GM18873 (cell line): ENCODE measurements around the gene TMEM150C.
"Not testable (repeated sequence)": the region's sequence is repeated elsewhere in the genome, so short reads cannot be mapped to it uniquely, and the experiment has no call there.

Source experiments
- ATAC-seq: cut with Tn5 transposase; IDR thresholded peaks from one replicate; pipeline ENCODE4 v1.9.1; 2021; ENCODE audit warnings: mild to moderate bottlenecking, moderate library complexity, moderate number of reproducible peaks; ENCODE audit not compliant: unreplicated experiment, low FRiP score

The TMEM150C gene

GRCh38 chr4:82569727-82570126 is 7.9 kb upstream of the TMEM150C start:
- no peak for ATAC-seq

DNA sequence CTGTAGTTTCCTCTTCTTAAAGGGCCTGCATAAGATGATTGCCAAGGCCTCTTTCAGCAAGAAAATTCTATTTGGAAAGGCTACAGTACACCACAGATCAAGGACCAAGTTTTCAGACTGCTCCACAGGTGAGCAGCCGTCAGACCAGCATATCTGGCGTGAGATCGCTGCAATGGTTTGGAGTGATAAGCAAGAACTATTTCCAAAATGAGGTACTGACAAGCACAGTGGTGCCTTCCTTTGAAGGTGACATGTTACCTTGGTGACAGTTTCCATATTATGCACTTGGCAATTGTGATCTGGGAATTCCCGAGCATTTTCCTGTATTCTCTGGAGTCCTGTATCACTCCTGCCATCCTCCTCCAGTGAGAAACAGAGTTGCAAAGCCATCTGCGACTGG is 7.3 kb upstream of the TMEM150C start:
- no peak for ATAC-seq

GRCh38 chr4:82567444-82567843 is 5.7 kb upstream of the TMEM150C start:
- no peak for ATAC-seq

DNA sequence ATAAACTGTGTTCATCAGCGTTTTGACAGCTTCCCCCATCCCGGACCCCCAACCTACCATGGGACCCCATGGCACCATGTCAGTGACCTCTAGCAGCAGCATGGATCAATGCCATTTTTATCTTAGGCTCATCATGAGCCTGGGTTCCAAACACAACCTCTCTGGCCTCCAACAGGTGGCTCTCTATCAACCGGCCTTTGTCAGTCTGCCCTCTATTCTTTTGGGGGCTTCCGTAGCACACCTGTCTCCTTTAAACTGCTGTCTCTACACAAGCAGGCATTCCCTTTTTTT is 721 bp upstream of the TMEM150C start:
- no peak for ATAC-seq

- no peak for ATAC-seq
These were observed 669 bp downstream of the TMEM150C start for GRCh38 chr4:82560853-82561785.

DNA sequence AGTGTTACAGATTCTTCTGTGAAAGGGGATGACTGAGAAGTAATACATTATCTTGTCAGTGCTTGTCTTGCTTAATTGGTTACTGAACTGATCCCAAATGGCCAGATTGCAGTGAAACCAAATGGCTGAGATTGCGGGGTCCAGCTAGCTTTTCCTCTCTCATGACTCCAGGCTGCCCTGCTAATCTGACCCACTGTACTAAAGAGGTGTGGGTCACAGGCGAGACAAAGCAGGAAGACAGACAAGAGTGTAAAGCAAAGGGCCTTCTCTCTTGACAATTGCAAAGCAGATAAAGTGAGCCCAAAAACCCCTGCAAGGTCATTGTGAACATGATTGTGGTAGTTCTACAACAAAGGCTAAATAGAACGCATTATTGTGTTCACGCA is 2.1 kb downstream of the TMEM150C start:
- ATAC-seq, result no peak

GRCh38 chr4:82559090-82559734 is 2.6 kb downstream of the TMEM150C start:
- ATAC-seq, result not testable (repeated sequence)

DNA sequence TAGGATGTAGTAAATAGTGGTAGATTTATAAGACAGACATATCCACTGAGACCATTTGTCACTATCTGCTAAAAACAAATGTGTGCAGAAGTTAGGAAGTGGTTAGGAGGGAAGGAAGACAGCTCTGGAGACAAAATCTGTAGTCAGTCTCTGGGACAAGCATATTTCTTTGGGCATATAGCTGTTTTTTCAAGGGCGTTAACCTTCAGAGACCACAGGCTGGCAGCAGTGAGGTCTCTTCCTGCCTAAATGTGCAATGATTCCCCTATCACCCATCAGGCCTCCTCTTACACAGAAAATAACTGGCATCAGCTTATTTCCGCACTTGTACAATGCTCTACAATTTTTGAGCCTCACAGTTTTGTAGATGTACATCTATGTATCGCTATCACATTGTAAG is 6.5 kb downstream of the TMEM150C start:
- ATAC-seq, result no peak

- ATAC-seq, result no peak
These were observed 8.8 kb downstream of the TMEM150C start for GRCh38 chr4:82553020-82553419.

GRCh38 chr4:82551734-82552133 is 10.1 kb downstream of the TMEM150C start:
- no peak for ATAC-seq

GRCh38 chr4:82547850-82548249 is 13.9 kb downstream of the TMEM150C start:
- ATAC-seq, result not testable (repeated sequence)

- ATAC-seq, result no peak
These were observed 18.7 kb downstream of the TMEM150C start for GRCh38 chr4:82543131-82543530.

DNA sequence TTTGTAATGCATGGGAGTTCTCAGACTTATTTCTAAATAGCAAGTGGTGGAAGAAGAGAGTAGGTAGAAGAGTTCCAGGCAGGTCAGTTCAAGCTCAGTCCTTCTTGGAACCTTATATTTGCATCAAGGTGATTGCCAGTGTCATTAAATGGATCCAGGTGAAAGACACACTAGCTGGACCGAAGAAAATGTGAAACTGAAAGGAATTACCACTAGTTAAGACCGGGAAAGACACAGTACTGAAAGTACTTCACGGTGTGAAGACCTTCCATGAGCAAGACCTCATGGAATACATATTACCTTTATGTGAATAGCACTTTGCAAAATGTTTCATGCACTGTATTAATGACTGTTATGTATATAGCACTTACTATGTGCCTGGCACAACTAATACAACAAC is 19.1 kb downstream of the TMEM150C start:
- no peak for ATAC-seq

DNA sequence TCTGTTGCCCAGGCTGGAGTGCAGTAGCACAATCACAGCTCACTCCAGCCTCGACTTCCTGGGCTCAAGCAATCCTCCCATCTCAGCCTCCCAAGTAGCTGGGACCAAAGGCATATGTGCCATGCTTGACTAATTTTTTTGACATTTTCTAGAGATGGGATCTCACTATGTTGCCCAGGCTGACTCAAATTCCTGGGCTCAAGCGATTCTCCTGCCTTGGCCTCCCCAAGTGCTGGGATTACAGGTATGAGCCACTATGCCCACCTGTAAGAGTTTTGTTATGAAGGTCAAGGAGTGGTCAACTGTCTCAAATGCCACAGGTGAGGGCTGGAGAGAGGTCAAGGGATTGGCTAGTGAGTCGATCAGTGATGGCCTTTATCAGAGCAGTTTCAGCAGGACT is 32.5 kb downstream of the TMEM150C start:
- ATAC-seq, result no peak

- ATAC-seq, result no peak
These were observed 32.9 kb downstream of the TMEM150C start for GRCh38 chr4:82528868-82529267.

DNA sequence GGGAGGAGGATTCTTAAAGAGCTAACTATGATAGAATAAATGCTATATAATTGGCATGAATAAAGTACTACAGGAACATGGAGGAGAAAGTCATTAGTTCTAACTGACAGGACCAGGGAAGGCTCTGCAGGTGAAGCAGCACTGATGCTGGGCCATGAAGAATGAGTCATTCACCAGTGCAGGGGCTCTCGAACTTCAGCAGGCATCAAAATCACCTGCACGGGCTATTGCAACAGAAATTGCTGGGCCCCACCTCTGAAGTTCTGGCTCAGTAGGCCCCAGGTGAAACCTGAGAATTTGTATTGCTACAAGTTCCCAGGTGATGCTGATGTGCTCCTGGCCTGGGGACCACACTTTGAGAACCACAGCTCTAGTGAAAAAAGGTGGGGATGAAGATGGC is 33.7 kb downstream of the TMEM150C start:
- ATAC-seq, result no peak

- ATAC-seq, result no peak
These were observed 36.4 kb downstream of the TMEM150C start for GRCh38 chr4:82525307-82525911.

DNA sequence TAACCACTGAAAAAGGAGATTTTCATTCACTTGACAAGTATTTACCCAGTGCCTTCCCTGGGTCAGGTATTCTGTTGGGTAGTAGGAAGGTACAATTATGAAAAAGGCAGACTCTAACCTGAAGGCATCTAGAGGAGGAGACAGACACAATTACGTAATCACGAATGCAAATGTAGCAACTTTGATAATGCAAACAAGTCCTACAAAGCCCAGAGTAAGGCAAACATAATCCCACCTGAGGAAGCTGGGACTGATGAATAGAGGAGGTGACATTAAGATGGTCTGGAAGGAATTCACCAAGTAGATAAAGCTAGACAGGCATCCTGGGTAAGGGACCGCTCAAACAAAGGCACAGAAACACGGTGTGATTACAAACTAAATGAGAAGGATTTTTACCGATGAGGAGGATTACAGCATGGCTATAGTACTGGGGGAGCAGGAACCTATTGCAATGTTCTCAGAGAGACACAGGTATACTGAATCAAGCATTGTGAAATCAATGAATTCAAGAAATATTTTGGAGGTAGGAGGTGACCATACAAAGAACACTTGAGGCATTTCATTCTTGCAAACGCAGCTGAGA is 37.1 kb downstream of the TMEM150C start:
- no peak for ATAC-seq

- no peak for ATAC-seq
These were observed 38.6 kb downstream of the TMEM150C start for GRCh38 chr4:82523179-82523578.

GRCh38 chr4:82522472-82522871 is 39.3 kb downstream of the TMEM150C start:
- ATAC-seq, result no peak

GRCh38 chr4:82521283-82521682 is 40.5 kb downstream of the TMEM150C start:
- no peak for ATAC-seq
